GM12878 (cell line): ENCODE measurements around the gene GTSE1. TPM values are rescaled to one million over a fixed set of nuclear protein-coding genes. Genes with fewer than 3 reads are reported as not detected.

Source experiments
- BCL11A ChIP-seq: IDR thresholded peaks from 2 replicates; pipeline ENCODE4 v1.6.1; 2011; ENCODE audit warnings: low read depth, low read length
- BRCA1 ChIP-seq: IDR thresholded peaks from 2 replicates; pipeline ENCODE4 v1.6.1; 2011; ENCODE audit warnings: low read depth, low read length, improper control_type of control experiment
- CBFB ChIP-seq: IDR thresholded peaks from 2 replicates; pipeline ENCODE4 v1.6.1; 2016; ENCODE audit warnings: antibody characterized with exemption, low read depth
- CHD1 ChIP-seq: IDR thresholded peaks from 2 replicates; pipeline ENCODE4 v1.6.1; 2012; ENCODE audit warnings: low read depth, low read length, improper control_type of control experiment
- CHD4 ChIP-seq: fragments of 200-600 bp; sonication (generic); IDR thresholded peaks from 2 replicates; pipeline ENCODE4 v1.6.1; 2016; ENCODE audit warnings: mild to moderate bottlenecking
- EGR1 ChIP-seq, 2 experiments: IDR thresholded peaks; 1 replicate in 1 of 2; 2 replicates in 1 of 2; pipeline ENCODE4 v1.6.1; 2011 to 2012; ENCODE audit warnings: low read depth in 2 of 2, low read length in 2 of 2, borderline replicate concordance in 1 of 2, mild to moderate bottlenecking in 1 of 2, moderate library complexity in 1 of 2
- IKZF1 ChIP-seq: fragments of 450-650 bp; conservative IDR thresholded peaks from 2 replicates; pipeline ENCODE4 v1.6.1; 2017; ENCODE audit warnings: antibody characterized with exemption, mild to moderate bottlenecking
- IKZF2 ChIP-seq, 2 experiments: fragments of 450-650 bp; IDR thresholded peaks; 2 replicates each; pipeline ENCODE4 v1.6.1; 2017; ENCODE audit warnings: mild to moderate bottlenecking in 2 of 2, moderate library complexity in 2 of 2
- IRF3 ChIP-seq: fragments of 450-650 bp; IDR thresholded peaks from 2 replicates; pipeline ENCODE4 v1.6.1; 2014; ENCODE audit warnings: mild to moderate bottlenecking
- MEF2A ChIP-seq: IDR thresholded peaks from 2 replicates; pipeline ENCODE4 v1.6.1; 2011; ENCODE audit warnings: low read depth, mild to moderate bottlenecking, low read length, moderate library complexity; ENCODE audit not compliant: insufficient read depth
- NFYA ChIP-seq: IDR thresholded peaks from 2 replicates; pipeline ENCODE4 v1.6.1; 2011; ENCODE audit warnings: low read depth, mild to moderate bottlenecking, low read length, improper control_type of control experiment, borderline replicate concordance
- NR2F1 ChIP-seq: fragments of 450-650 bp; conservative IDR thresholded peaks from 2 replicates; pipeline ENCODE4 v1.6.1; 2017; ENCODE audit warnings: mild to moderate bottlenecking
- PAX5 ChIP-seq: IDR thresholded peaks from 2 replicates; pipeline ENCODE4 v1.6.1; 2011; ENCODE audit warnings: low read depth, low read length, borderline replicate concordance
- SKIL ChIP-seq: fragments of 450-650 bp; IDR thresholded peaks from 2 replicates; pipeline ENCODE4 v1.6.1; 2017; ENCODE audit warnings: mild to moderate bottlenecking, low read depth, inconsistent platforms; ENCODE audit not compliant: poor library complexity, severe bottlenecking
- SPI1 ChIP-seq: IDR thresholded peaks from 2 replicates; pipeline ENCODE4 v1.6.1; 2011; ENCODE audit warnings: low read depth, mild to moderate bottlenecking, low read length, moderate library complexity, borderline replicate concordance; ENCODE audit not compliant: insufficient read depth
- SREBF2 ChIP-seq: IDR thresholded peaks from 2 replicates; pipeline ENCODE4 v1.6.1; 2012; ENCODE audit warnings: mild to moderate bottlenecking, low read length
- STAT1 ChIP-seq: fragments of 450-650 bp; conservative IDR thresholded peaks from 2 replicates; pipeline ENCODE4 v1.6.1; 2014; ENCODE audit warnings: antibody characterized with exemption, mild to moderate bottlenecking
- TCF3 ChIP-seq: IDR thresholded peaks from 2 replicates; pipeline ENCODE4 v1.6.1; 2012; ENCODE audit warnings: low read depth, mild to moderate bottlenecking, low read length, borderline replicate concordance; ENCODE audit not compliant: insufficient read depth
- ZNF217 ChIP-seq: fragments of 450-650 bp; IDR thresholded peaks from 2 replicates; pipeline ENCODE4 v1.6.1; 2017; ENCODE audit warnings: antibody characterized with exemption, mild to moderate bottlenecking
- polyA plus RNA-seq, 11 experiments: library from polyadenylated mRNA; depleted of rRNA in 4 of 11; unstranded in 6 of 11; stranded (reverse) in 5 of 11; fragments of >200 nt; fragmentation: Nextera tagmentation in 4 of 11; fragmentation: Illumina TruSeq in 1 of 11; extraction: Ambion mirVana in 4 of 11; extraction: Trizol in 1 of 11; gene quantifications; 1 replicate in 1 of 11; 2 replicates in 10 of 11; pipeline versions ENCODE4 v1.2.1 to v1.2.3, GENCODE V29; 2011 to 2016; ENCODE audit warnings: inconsistent platforms in 2 of 11, missing spikeins in 2 of 11, low read depth in 1 of 11
- total RNA-seq, 4 experiments: library from RNA; depleted of rRNA in 3 of 4; stranded (reverse); fragments of >200 nt in 3 of 4; fragmentation: Illumina TruSeq in 1 of 4; extraction: Trizol in 1 of 4; gene quantifications; 2 replicates each; pipeline versions ENCODE4 v1.2.1 to v1.2.3, GENCODE V29; 2013 to 2021
- TF ChIP-seq, protein P1 (sequence below): fragments of 450-650 bp; formaldehyde crosslinking; IDR thresholded peaks from 2 replicates; pipeline ENCODE4 v1.4.0; 2020; ENCODE audit warnings: mild to moderate bottlenecking, moderate library complexity
- TF ChIP-seq, protein P2 (sequence below): IDR thresholded peaks from 2 replicates; pipeline ENCODE4 v1.6.1; 2012; ENCODE audit warnings: low read depth, low read length, improper control_type of control experiment
- TF ChIP-seq, protein P3 (sequence below): IDR thresholded peaks from 2 replicates; pipeline ENCODE4 v1.6.1; 2011; ENCODE audit warnings: borderline replicate concordance, low read depth, mild to moderate bottlenecking, moderate library complexity, mixed read lengths, low read length; ENCODE audit not compliant: insufficient read depth; ENCODE audit errors: extremely low read length

The GTSE1 gene
- total and polyA plus RNA-seq, 10 of the 15 experiments (the other 5 are each of a cell fraction or from before 2014, with no cell fraction given), result 6.6 to 46.2 (median 32.3) TPM

DNA sequence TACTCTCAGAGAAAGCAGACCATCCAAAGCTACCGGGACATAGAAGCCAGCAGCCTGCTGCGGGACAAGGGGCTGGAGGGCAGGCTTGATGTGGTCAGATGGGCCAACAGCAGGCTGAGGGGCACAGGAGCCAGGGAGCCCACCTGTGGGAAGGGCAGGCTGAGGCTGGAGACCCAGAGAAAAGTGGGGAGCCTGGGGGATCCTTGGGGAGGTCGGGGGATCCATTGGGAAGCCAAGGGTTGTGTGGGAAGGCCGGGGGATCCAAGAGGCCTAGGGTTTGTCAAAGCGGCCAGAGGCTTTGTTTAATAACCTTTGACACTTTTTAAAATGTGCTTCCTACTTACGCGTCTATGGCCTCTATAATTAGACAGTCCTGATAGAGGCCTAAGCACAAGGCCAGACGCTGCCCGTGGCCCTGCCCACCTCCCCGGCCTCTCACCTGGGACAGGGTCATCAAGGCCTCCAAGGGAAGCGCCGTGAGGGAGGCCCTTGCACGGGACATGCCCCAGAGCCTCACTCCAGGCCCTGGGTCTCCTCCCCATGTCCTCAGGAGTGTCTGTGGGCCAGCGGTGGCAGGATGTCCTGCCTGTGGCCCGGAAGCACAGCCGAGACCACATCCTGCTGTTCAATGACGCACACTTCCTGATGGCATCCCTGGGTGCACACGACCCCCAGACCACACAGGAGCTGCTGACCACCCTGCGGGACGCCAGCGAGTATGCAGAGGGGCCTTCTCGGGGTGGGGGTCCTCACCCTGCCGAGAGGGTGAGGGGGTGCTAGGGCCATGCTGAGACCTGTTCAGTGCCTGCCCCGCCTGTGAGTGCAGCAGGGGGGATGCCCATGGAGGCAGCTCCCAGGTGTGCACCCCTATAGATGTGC lies 8.6 kb upstream of the GTSE1 start (continued):
- no peak; the same call in 1 of the 2 replicates for TF ChIP-seq TCF3
- no peak for TF ChIP-seq CHD1
- TF ChIP-seq, protein P1, sequence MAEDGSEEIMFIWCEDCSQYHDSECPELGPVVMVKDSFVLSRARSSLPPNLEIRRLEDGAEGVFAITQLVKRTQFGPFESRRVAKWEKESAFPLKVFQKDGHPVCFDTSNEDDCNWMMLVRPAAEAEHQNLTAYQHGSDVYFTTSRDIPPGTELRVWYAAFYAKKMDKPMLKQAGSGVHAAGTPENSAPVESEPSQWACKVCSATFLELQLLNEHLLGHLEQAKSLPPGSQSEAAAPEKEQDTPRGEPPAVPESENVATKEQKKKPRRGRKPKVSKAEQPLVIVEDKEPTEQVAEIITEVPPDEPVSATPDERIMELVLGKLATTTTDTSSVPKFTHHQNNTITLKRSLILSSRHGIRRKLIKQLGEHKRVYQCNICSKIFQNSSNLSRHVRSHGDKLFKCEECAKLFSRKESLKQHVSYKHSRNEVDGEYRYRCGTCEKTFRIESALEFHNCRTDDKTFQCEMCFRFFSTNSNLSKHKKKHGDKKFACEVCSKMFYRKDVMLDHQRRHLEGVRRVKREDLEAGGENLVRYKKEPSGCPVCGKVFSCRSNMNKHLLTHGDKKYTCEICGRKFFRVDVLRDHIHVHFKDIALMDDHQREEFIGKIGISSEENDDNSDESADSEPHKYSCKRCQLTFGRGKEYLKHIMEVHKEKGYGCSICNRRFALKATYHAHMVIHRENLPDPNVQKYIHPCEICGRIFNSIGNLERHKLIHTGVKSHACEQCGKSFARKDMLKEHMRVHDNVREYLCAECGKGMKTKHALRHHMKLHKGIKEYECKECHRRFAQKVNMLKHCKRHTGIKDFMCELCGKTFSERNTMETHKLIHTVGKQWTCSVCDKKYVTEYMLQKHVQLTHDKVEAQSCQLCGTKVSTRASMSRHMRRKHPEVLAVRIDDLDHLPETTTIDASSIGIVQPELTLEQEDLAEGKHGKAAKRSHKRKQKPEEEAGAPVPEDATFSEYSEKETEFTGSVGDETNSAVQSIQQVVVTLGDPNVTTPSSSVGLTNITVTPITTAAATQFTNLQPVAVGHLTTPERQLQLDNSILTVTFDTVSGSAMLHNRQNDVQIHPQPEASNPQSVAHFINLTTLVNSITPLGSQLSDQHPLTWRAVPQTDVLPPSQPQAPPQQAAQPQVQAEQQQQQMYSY (CRISPR knock-in tag), result no peak
- TF ChIP-seq, protein P2, sequence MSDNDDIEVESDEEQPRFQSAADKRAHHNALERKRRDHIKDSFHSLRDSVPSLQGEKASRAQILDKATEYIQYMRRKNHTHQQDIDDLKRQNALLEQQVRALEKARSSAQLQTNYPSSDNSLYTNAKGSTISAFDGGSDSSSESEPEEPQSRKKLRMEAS, result peak; percentile 28; the same call in 1 of the 2 replicates
- TF ChIP-seq SPI1, result peak; percentile 14; the same call in 1 of the 2 replicates
- TF ChIP-seq BCL11A, result no peak; the same call in 1 of the 2 replicates
- TF ChIP-seq PAX5, result peak; percentile 89; the same call in 1 of the 2 replicates
- TF ChIP-seq ZNF217, result no peak
- peak; percentile 92 for TF ChIP-seq CBFB
- no peak for TF ChIP-seq NFYA
- no peak for TF ChIP-seq IRF3
- peak; percentile 42 to 53; a peak in 2 of 4 replicates for TF ChIP-seq IKZF2 (IDR thresholded peaks at IDR 0.05)
- no peak for TF ChIP-seq CHD4
- no peak for TF ChIP-seq STAT1
- peak; percentile 70; the same call in 1 of the 2 replicates for TF ChIP-seq NR2F1
- peak; percentile 77 for TF ChIP-seq IKZF1
- TF ChIP-seq EGR1 (IDR thresholded peaks at IDR 0.05; ENCODE audit: borderline replicate concordance in 1 of 2, low read depth in 2 of 2, low read length in 2 of 2), result no peak
- TF ChIP-seq MEF2A, result 0 out of 2 replicates have a peak, but pooled peaks have one; percentile 25
- TF ChIP-seq BRCA1, result no peak
- no peak for TF ChIP-seq SKIL
- TF ChIP-seq, protein P3, sequence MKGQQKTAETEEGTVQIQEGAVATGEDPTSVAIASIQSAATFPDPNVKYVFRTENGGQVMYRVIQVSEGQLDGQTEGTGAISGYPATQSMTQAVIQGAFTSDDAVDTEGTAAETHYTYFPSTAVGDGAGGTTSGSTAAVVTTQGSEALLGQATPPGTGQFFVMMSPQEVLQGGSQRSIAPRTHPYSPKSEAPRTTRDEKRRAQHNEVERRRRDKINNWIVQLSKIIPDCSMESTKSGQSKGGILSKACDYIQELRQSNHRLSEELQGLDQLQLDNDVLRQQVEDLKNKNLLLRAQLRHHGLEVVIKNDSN, result no peak
- TF ChIP-seq SREBF2, result no peak
